ENCODE results near the gene GRK5.

DNA sequence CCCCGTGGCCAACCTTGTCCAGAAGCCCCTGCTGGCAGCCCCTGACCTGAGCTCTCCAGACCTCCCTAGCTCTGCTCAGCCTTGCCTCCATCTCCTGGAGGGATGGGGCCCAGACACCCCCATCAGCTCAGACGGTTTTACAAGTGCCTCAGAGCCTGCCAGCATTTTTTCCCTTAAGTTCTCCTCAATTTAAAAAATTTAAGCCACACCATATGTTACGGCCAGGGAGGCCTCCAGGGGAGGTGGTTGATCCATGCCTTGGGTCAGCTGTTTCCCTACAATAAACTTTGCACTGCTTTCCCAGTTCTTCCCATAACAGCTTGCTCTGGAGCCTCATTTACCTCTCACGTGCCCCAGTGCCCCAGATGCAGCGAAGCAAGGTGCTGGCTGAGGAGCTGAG lies 191.6 kb downstream of the GRK5 start:
- TF ChIP-seq CTCF (IDR thresholded peaks at IDR 0.05; ENCODE audit: low read depth, low read length, poor library complexity, severe bottlenecking) (no peak), EZH2phosphoT487 (IDR thresholded peaks at IDR 0.05; ENCODE audit: borderline replicate concordance, low read length) (no peak)
